GM23338 (cell line): ENCODE measurements around the gene CTNND2.

ENCODE experiments used
- CREB1 ChIP-seq: fragments of 250-450 bp; sonication (Bioruptor Pico); IDR thresholded peaks from 2 replicates; pipeline ENCODE4 v1.5.0; 2020; ENCODE audit warnings: low read depth, mild to moderate bottlenecking, moderate library complexity
- EZH2 ChIP-seq: fragments of 200-600 bp; sonication (generic); IDR thresholded peaks from one replicate; pipeline ENCODE4 v1.8.0; 2017; ENCODE audit warnings: antibody characterized with exemption, mild to moderate bottlenecking, low read depth; ENCODE audit not compliant: unreplicated experiment
- NANOG ChIP-seq: IDR thresholded peaks from 2 replicates; pipeline ENCODE4 v1.6.1; 2016; ENCODE audit warnings: antibody characterized with exemption, borderline replicate concordance
- POLR2AphosphoS5 ChIP-seq: IDR thresholded peaks from 2 replicates; pipeline ENCODE4 v1.6.1; 2016; ENCODE audit warnings: antibody characterized with exemption, low read depth
- STAT1 ChIP-seq: IDR thresholded peaks from one replicate; pipeline ENCODE4 v1.6.1; 2016; ENCODE audit warnings: antibody characterized with exemption; ENCODE audit not compliant: unreplicated experiment
- TF ChIP-seq, protein P1 (sequence below), 2 experiments: fragments of 200-600 bp in 1 of 2; sonication (generic) in 1 of 2; conservative IDR thresholded peaks; 2 replicates each; pipeline versions ENCODE4 v1.5.1 to v1.6.1; 2016 to 2017; ENCODE audit warnings: antibody characterized with exemption in 2 of 2, low read depth in 2 of 2, mild to moderate bottlenecking in 2 of 2, moderate library complexity in 1 of 2
- TF ChIP-seq, protein P2 (sequence below): IDR thresholded peaks from one replicate; pipeline ENCODE4 v1.6.1; 2018; ENCODE audit warnings: antibody characterized with exemption; ENCODE audit not compliant: unreplicated experiment

DNA sequence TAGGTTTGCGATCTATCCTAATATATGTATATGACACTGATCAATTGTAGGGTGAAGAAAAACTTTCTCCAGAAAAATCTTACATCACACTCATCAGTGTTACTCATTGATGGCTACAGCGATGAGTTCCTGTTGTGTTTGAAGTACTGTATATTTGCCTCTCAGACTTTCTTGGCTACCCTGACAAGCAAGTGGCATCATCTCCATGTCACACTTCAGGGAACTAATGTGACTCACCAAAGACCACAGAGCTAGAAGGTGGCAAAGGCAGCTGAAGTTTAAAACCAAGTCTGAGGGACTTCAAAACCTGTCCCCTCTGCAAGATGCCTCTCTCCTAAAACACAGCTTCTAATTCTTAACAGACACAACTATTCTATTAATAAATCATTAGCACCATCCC is 451.4 kb downstream of the CTNND2 start:
- TF ChIP-seq CREB1 (CRISPR knock-in tag) = no peak
- TF ChIP-seq, protein P1, sequence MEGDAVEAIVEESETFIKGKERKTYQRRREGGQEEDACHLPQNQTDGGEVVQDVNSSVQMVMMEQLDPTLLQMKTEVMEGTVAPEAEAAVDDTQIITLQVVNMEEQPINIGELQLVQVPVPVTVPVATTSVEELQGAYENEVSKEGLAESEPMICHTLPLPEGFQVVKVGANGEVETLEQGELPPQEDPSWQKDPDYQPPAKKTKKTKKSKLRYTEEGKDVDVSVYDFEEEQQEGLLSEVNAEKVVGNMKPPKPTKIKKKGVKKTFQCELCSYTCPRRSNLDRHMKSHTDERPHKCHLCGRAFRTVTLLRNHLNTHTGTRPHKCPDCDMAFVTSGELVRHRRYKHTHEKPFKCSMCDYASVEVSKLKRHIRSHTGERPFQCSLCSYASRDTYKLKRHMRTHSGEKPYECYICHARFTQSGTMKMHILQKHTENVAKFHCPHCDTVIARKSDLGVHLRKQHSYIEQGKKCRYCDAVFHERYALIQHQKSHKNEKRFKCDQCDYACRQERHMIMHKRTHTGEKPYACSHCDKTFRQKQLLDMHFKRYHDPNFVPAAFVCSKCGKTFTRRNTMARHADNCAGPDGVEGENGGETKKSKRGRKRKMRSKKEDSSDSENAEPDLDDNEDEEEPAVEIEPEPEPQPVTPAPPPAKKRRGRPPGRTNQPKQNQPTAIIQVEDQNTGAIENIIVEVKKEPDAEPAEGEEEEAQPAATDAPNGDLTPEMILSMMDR (conservative IDR thresholded peaks at IDR 0.05; ENCODE audit: low read depth in 2 of 2) = no peak
- TF ChIP-seq NANOG = no peak
- no peak for TF ChIP-seq EZH2
- TF ChIP-seq POLR2AphosphoS5 = no peak
- TF ChIP-seq STAT1 = no peak
- TF ChIP-seq, protein P2, sequence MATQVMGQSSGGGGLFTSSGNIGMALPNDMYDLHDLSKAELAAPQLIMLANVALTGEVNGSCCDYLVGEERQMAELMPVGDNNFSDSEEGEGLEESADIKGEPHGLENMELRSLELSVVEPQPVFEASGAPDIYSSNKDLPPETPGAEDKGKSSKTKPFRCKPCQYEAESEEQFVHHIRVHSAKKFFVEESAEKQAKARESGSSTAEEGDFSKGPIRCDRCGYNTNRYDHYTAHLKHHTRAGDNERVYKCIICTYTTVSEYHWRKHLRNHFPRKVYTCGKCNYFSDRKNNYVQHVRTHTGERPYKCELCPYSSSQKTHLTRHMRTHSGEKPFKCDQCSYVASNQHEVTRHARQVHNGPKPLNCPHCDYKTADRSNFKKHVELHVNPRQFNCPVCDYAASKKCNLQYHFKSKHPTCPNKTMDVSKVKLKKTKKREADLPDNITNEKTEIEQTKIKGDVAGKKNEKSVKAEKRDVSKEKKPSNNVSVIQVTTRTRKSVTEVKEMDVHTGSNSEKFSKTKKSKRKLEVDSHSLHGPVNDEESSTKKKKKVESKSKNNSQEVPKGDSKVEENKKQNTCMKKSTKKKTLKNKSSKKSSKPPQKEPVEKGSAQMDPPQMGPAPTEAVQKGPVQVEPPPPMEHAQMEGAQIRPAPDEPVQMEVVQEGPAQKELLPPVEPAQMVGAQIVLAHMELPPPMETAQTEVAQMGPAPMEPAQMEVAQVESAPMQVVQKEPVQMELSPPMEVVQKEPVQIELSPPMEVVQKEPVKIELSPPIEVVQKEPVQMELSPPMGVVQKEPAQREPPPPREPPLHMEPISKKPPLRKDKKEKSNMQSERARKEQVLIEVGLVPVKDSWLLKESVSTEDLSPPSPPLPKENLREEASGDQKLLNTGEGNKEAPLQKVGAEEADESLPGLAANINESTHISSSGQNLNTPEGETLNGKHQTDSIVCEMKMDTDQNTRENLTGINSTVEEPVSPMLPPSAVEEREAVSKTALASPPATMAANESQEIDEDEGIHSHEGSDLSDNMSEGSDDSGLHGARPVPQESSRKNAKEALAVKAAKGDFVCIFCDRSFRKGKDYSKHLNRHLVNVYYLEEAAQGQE = no peak
